NCI-H82 treated with DMSO at 0.1 percent for 48 hours (cell line): Measurements from ENCODE around the gene ASB2.
A peak's percentile ranks its signal among the peaks of the same experiment; 100 is the strongest.

ENCODE experiments used
- DNase-seq: peaks from one replicate; lab custom pipeline; 2025; ENCODE audit not compliant: unreplicated experiment; lab: John Stamatoyannopoulos, UW

ASB2 gene

GRCh38 chr14:94001501-94002396 lies 25.4 kb upstream of the ASB2 start:
- DNase-seq: peak; percentile 8

GRCh38 chr14:94001016-94001415 lies 24.6 kb upstream of the ASB2 start:
- no peak for DNase-seq

GRCh38 chr14:94000267-94000666 lies 23.9 kb upstream of the ASB2 start:
- no peak for DNase-seq

- no peak for DNase-seq
These were observed 23.2 kb upstream of the ASB2 start for GRCh38 chr14:93999573-93999972.

- DNase-seq: no peak
These were observed 22.6 kb upstream of the ASB2 start for GRCh38 chr14:93998871-93999403.

- DNase-seq: no peak
These were observed 21.8 kb upstream of the ASB2 start for GRCh38 chr14:93997916-93998870.

GRCh38 chr14:93997082-93997481 lies 20.7 kb upstream of the ASB2 start, which contains the start of gene CCDC197:
Gene CCDC197, plus strand, starts transcription at chr14:93997301. Its CDS starts 831 bp downstream, at chr14:93998132.
- no peak for DNase-seq

GRCh38 chr14:93996130-93996695 lies 19.8 kb upstream of the ASB2 start:
- DNase-seq: no peak

GRCh38 chr14:93994919-93995682 lies 18.7 kb upstream of the ASB2 start:
- DNase-seq: no peak

- DNase-seq: no peak
These were observed 17.0 kb upstream of the ASB2 start for GRCh38 chr14:93993382-93993781.

GRCh38 chr14:93991649-93992048 lies 15.3 kb upstream of the ASB2 start:
- DNase-seq: no peak

GRCh38 chr14:93991212-93991611 lies 14.8 kb upstream of the ASB2 start:
- no peak for DNase-seq

- no peak for DNase-seq
These were observed 13.6 kb upstream of the ASB2 start for GRCh38 chr14:93989939-93990338.

GRCh38 chr14:93987815-93988476 lies 11.6 kb upstream of the ASB2 start:
- DNase-seq: no peak

GRCh38 chr14:93987376-93987775 lies 11.0 kb upstream of the ASB2 start:
- no peak for DNase-seq

- no peak for DNase-seq
These were observed 10.6 kb upstream of the ASB2 start for GRCh38 chr14:93986955-93987354.

- DNase-seq: no peak
These were observed 8.6 kb upstream of the ASB2 start for GRCh38 chr14:93984987-93985410.

- DNase-seq: no peak
These were observed 7.7 kb upstream of the ASB2 start for GRCh38 chr14:93984070-93984469.

GRCh38 chr14:93982230-93983007 lies 6.0 kb upstream of the ASB2 start:
- DNase-seq: no peak
